K562 (cell line): ENCODE results near the gene HBEGF. TPM values are rescaled to one million over a fixed set of nuclear protein-coding genes. Genes with fewer than 3 reads are reported as not detected.
A peak's percentile ranks its signal among the peaks of the same experiment; 100 is the strongest.

Experiments used
- ATAC-seq: fragments of 200-7000 bp; cut with Tn5 transposase; 3 replicates; pipeline ENCODE4 v1.9.1; 2020; ENCODE audit warnings: moderate library complexity
- BruUV-seq: library from RNA; stranded (reverse); fragments of 400-500 nt; replicated peaks from 2 replicates; lab custom pipeline; 2021; lab: Mats Ljungman, UMichigan
- CTCF ChIA-PET: fragments of 300-600 bp; formaldehyde crosslinking; extraction: SDS; loops from one replicate; lab custom pipeline; 2021; ENCODE audit warnings: low intra/inter-chr PET ratio; lab: Yijun Ruan, JAX
- POLR2A ChIA-PET: fragments of 300-600, 350-650 bp; sonication (Branson Sonifier 250); formaldehyde crosslinking; extraction: SDS; loops from one replicate; lab custom pipeline; 2021; ENCODE audit warnings: antibody characterized with exemption, inconsistent platforms; lab: Yijun Ruan, JAX
- DNase-seq, 4 experiments: peaks; one replicate each; pipeline versions ENCODE4 v3.0.0 to v3.0.0-alpha.2; 2011 to 2018; ENCODE audit warnings: low spot score in 3 of 4, mixed read lengths in 3 of 4; ENCODE audit errors: extremely low read depth in 1 of 4
- FAIRE-seq: peaks from 2 replicates; lab custom pipeline; 2011; peaks lifted over from hg19 to GRCh38; lab: Jason Lieb, UNC
- H2AFZ ChIP-seq: 2 replicates; pipeline ENCODE4 v1.6.0; 2011; ENCODE audit warnings: low read depth, low read length, control low read depth, inconsistent platforms
- H3K27ac ChIP-seq: fragments of 200-600 bp; 3 replicates; pipeline ENCODE4 v1.8.0; 2011; ENCODE audit warnings: low read depth, mild to moderate bottlenecking, control low read depth, inconsistent platforms, low read length, moderate library complexity, mixed read lengths; ENCODE audit errors: extremely low read depth
- H3K27me3 ChIP-seq, 2 experiments: fragments of 300-600 bp in 1 of 2; 2 replicates in 1 of 2; 3 replicates in 1 of 2; pipeline versions ENCODE4 v1.6.0 to v1.8.0; 2011; ENCODE audit warnings: inconsistent platforms in 2 of 2, low read length in 2 of 2, mild to moderate bottlenecking in 1 of 2, mixed read lengths in 1 of 2, moderate library complexity in 1 of 2; ENCODE audit not compliant: control insufficient read depth in 2 of 2, insufficient read depth in 2 of 2
- H3K36me3 ChIP-seq: fragments of 300-600 bp; 3 replicates; pipeline ENCODE4 v1.8.0; 2011; ENCODE audit warnings: mild to moderate bottlenecking, low read length, inconsistent platforms; ENCODE audit not compliant: control insufficient read depth, insufficient read depth
- H3K4me1 ChIP-seq, 2 experiments: fragments of 200-600 bp in 1 of 2; replicated peaks in 1 of 2; 2 replicates in 1 of 2; 3 replicates in 1 of 2; pipeline versions ENCODE4 v1.5.1 to v1.8.0; 2011; ENCODE audit warnings: inconsistent platforms in 2 of 2, low read length in 2 of 2, mild to moderate bottlenecking in 1 of 2, mixed read lengths in 1 of 2, moderate library complexity in 1 of 2; ENCODE audit not compliant: control insufficient read depth in 2 of 2, insufficient read depth in 2 of 2
- H3K4me2 ChIP-seq: 2 replicates; pipeline ENCODE4 v1.6.1; 2011; ENCODE audit warnings: low read length, control low read depth, inconsistent platforms, mixed read lengths; ENCODE audit not compliant: insufficient read depth
- H3K4me3 ChIP-seq: fragments of 200-600 bp; sonication (generic), shearing (Covaris generic); 2 replicates; pipeline ENCODE4 v1.5.1; 2016; ENCODE audit warnings: control low read depth, inconsistent platforms
- H3K79me2 ChIP-seq: fragments of 200-600 bp; 3 replicates; pipeline ENCODE4 v1.8.0; 2011; ENCODE audit warnings: low read length, inconsistent platforms; ENCODE audit not compliant: control insufficient read depth, insufficient read depth
- H3K9ac ChIP-seq, 2 experiments: 2 replicates each; pipeline versions ENCODE4 v1.6.0 to v1.6.1; 2011; ENCODE audit warnings: low read depth in 2 of 2, low read length in 2 of 2, control low read depth in 1 of 2, inconsistent platforms in 1 of 2, mild to moderate bottlenecking in 1 of 2, mixed read lengths in 1 of 2; ENCODE audit not compliant: insufficient read depth in 1 of 2
- H3K9me1 ChIP-seq: one replicate; pipeline ENCODE4 v1.6.0; 2011; ENCODE audit warnings: inconsistent platforms, mild to moderate bottlenecking, low read length, moderate library complexity; ENCODE audit not compliant: control insufficient read depth, insufficient read depth
- H3K9me3 ChIP-seq: replicated peaks from 2 replicates; pipeline ENCODE4 v1.5.1; 2011; ENCODE audit warnings: low read depth, low read length, inconsistent platforms; ENCODE audit not compliant: control insufficient read depth, insufficient read depth
- H4K20me1 ChIP-seq: replicated peaks from 2 replicates; pipeline ENCODE4 v1.6.1; 2011; ENCODE audit warnings: low read length, inconsistent platforms, mixed read lengths; ENCODE audit not compliant: control insufficient read depth, insufficient read depth
- CBX1 ChIP-seq: sonication (generic); IDR thresholded peaks from 2 replicates; pipeline ENCODE4 v1.6.1; 2016; ENCODE audit warnings: antibody characterized with exemption, low read depth, mild to moderate bottlenecking
- GATA2 ChIP-seq: sonication (generic); formaldehyde crosslinking; IDR thresholded peaks from 2 replicates; pipeline ENCODE4 v1.4.0; 2020; ENCODE audit warnings: mild to moderate bottlenecking, missing genetic modification reagents
- KDM2B ChIP-seq: fragments of 250-450 bp; sonication (Bioruptor Pico); IDR thresholded peaks from 2 replicates; pipeline ENCODE4 v1.8.0; 2021; ENCODE audit warnings: mild to moderate bottlenecking, moderate library complexity
- PCBP1 ChIP-seq: fragments of 200-400 bp; formaldehyde crosslinking; IDR thresholded peaks from 2 replicates; pipeline ENCODE4 v1.6.1; 2018; ENCODE audit warnings: mild to moderate bottlenecking, low read depth, low read length; ENCODE audit not compliant: poor library complexity, severe bottlenecking
- RHOXF2B ChIP-seq: fragments of 250-450 bp; sonication (Bioruptor Pico); conservative IDR thresholded peaks from 2 replicates; pipeline ENCODE4 v1.5.1; 2021
- STAT5A ChIP-seq: IDR thresholded peaks from 2 replicates; pipeline ENCODE4 v1.6.1; 2012; ENCODE audit warnings: low read length, inconsistent platforms, borderline replicate concordance
- ZNF740 ChIP-seq, 3 experiments: fragments of 200-800 bp in 1 of 3; sonication (Bioruptor generic) in 1 of 3; sonication (generic) in 1 of 3; formaldehyde crosslinking in 1 of 3; IDR thresholded peaks; 2 replicates each; pipeline versions ENCODE4 v1.6.1 to v1.8.0; 2016 to 2022; ENCODE audit warnings: mild to moderate bottlenecking in 2 of 3, missing compliant biosample characterization in 2 of 3, missing genetic modification characterization in 2 of 3, missing genetic modification reagents in 1 of 3
- WGBS: fragments of 100-300 bp; shearing (Covaris generic); methylation state at CpG from one replicate; pipeline ENCODE4 v1.1.6; 2016; ENCODE audit warnings: low coverage, mixed read lengths; ENCODE audit not compliant: insufficient coverage; ENCODE audit errors: missing lambda C conversion rate; 5-methylcytosine and 5-hydroxymethylcytosine counted together
- in situ Hi-C: fragments of 300-500 bp; cut with MboI; formaldehyde crosslinking; loops from 4 replicates; pipeline ENCODE4 v1.15.0; 2018; ENCODE audit warnings: inconsistent platforms, mixed read lengths
- intact Hi-C: fragments of 100-400 bp; cut with micrococcal nuclease; formaldehyde crosslinking; loops from 2 replicates; pipeline ENCODE4 v1.14.2; 2022
- polyA plus RNA-seq, 8 experiments: library from polyadenylated mRNA; depleted of rRNA in 4 of 8; stranded (reverse) in 5 of 8; unstranded in 3 of 8; fragments of >200 nt; fragmentation: Nextera tagmentation in 2 of 8; fragmentation: Illumina TruSeq in 1 of 8; extraction: Ambion mirVana in 2 of 8; extraction: Trizol in 1 of 8; gene quantifications; 2 replicates each; pipeline versions ENCODE4 v1.2.1 to v1.2.3, GENCODE V29; 2011 to 2014; ENCODE audit warnings: inconsistent platforms in 1 of 8, missing spikeins in 1 of 8
- total RNA-seq, 7 experiments: library from RNA; depleted of rRNA in 6 of 7; stranded (reverse); fragments of >200 nt in 6 of 7; fragmentation: Illumina TruSeq in 2 of 7; extraction: Trizol in 2 of 7; gene quantifications; 2 replicates each; pipeline versions ENCODE4 v1.2.1 to v1.2.3, GENCODE V29; 2011 to 2021; ENCODE audit warnings: low replicate concordance in 1 of 7

HBEGF gene
- total and polyA plus RNA-seq, 9 of the 15 experiments (the other 6 are each of a cell fraction or from before 2014, with no cell fraction given) = 0.11 to 1.1 (median 0.60) TPM

GRCh38 chr5:140286424-140286823, 60.0 kb downstream of the HBEGF start:
- no peak overlapping the region for H3K9ac ChIP-seq
- 0 out of 5 replicates have a peak, but pooled peaks cover 0 to 3% of the 10 kb centered on the region in 2 experiments for H3K4me1 ChIP-seq
- no TSS peak for BruUV-seq
- no peaks in the 10 kb centered on the region for H3K9me3 ChIP-seq
- H3K36me3 ChIP-seq = no peaks in the 10 kb centered on the region
- ATAC-seq = no peak
- ChIA-PET POLR2A (interaction anchor here (0.6 to 1.3 kb wide), 3 partner anchors 9 to 77 kb away, joined by 3 to 5 read pairs (median 5); partner anchors contain the start of gene PFDN1), CTCF (no interaction called here)
- H3K27me3 ChIP-seq = no peaks in the 10 kb centered on the region
- peaks cover 61% of the 10 kb centered on the region for H3K79me2 ChIP-seq
- FAIRE-seq = no peak
- intact Hi-C loops = no loop called here
- H3K4me2 ChIP-seq = no peak overlapping the region
- no peak overlapping the region for H3K4me3 ChIP-seq
- H2AFZ ChIP-seq = no peak overlapping the region
- in situ Hi-C loops = no loop called here
- no peaks in the 10 kb centered on the region for H4K20me1 ChIP-seq
- TF ChIP-seq GATA2 (CRISPR knock-in tag) (no peak), STAT5A (no peak), PCBP1 (peak; percentile 89), KDM2B (CRISPR knock-in tag) (no peak), CBX1 (no peak), ZNF740 (CRISPR knock-in tag; IDR thresholded peaks at IDR 0.05) (0 out of 2 replicates have a peak, but pooled peaks have one; percentile 24), ZNF740 (tag; IDR thresholded peaks at IDR 0.05) (peak in 1 of 2 experiments; percentile 71; a peak in 1 of 4 replicates), RHOXF2B (no peak)
- no peak for DNase-seq
- no peak overlapping the region for H3K27ac ChIP-seq
- no peaks in the 10 kb centered on the region for H3K9me1 ChIP-seq
- WGBS = no CpG with 5 or more reads among the region's 5 CpGs
